SU-DHL-6 (cell line): ENCODE measurements around the gene MELK.

Source experiments
- H2AFZ ChIP-seq: fragments of 200-600 bp; sonication (generic); 2 replicates; pipeline ENCODE4 v1.6.1; 2014; ENCODE audit warnings: low read depth, mild to moderate bottlenecking, moderate library complexity, mixed read lengths, antibody characterized with exemption, low read length; ENCODE audit not compliant: severe bottlenecking
- H3F3A ChIP-seq: fragments of 200-600 bp; shearing (Covaris generic); 2 replicates; pipeline ENCODE4 v1.6.0; 2016; ENCODE audit warnings: antibody characterized with exemption, mild to moderate bottlenecking; ENCODE audit not compliant: insufficient read depth
- H3K27ac ChIP-seq: fragments of 200-600 bp; sonication (generic); 2 replicates; pipeline ENCODE4 v1.5.1; 2016; ENCODE audit warnings: low read depth, mild to moderate bottlenecking, low read length, moderate library complexity, mixed read lengths
- H3K27me3 ChIP-seq: fragments of 200-600 bp; sonication (generic), shearing (Covaris generic); 2 replicates; pipeline ENCODE4 v1.6.0; 2014; ENCODE audit warnings: mild to moderate bottlenecking, low read length
- H3K36me3 ChIP-seq: fragments of 200-600 bp; sonication (generic); 2 replicates; pipeline ENCODE4 v1.6.1; 2014; ENCODE audit warnings: mild to moderate bottlenecking, low read length, mixed read lengths
- H3K4me2 ChIP-seq: fragments of 300-600, 200-600 bp; shearing (Covaris generic), sonication (generic); 2 replicates; pipeline ENCODE4 v1.6.0; 2014; ENCODE audit warnings: low read length, low read depth, mild to moderate bottlenecking; ENCODE audit not compliant: poor library complexity, severe bottlenecking
- H3K4me3 ChIP-seq: fragments of 200-600 bp; sonication (generic); 2 replicates; pipeline ENCODE4 v1.5.1; 2014; ENCODE audit warnings: antibody characterized with exemption, low read length, mild to moderate bottlenecking, mixed read lengths; ENCODE audit not compliant: insufficient read depth, poor library complexity, severe bottlenecking
- H3K79me2 ChIP-seq: fragments of 200-600 bp; sonication (generic); 2 replicates; pipeline ENCODE4 v1.6.1; 2014; ENCODE audit warnings: mild to moderate bottlenecking, low read length, moderate library complexity; ENCODE audit not compliant: insufficient read depth
- H3K9ac ChIP-seq: fragments of 200-600 bp; sonication (generic); 2 replicates; pipeline ENCODE4 v1.7.0; 2014; ENCODE audit warnings: mild to moderate bottlenecking, low read length
- H3K9me2 ChIP-seq: fragments of 200-600 bp; sonication (generic); replicated peaks from 2 replicates; pipeline ENCODE4 v1.6.1; 2014; ENCODE audit warnings: low read length; ENCODE audit not compliant: insufficient read depth
- H3K9me3 ChIP-seq: fragments of 200-600 bp; sonication (generic); 2 replicates; pipeline ENCODE4 v1.6.1; 2014; ENCODE audit warnings: low read length, mixed read lengths; ENCODE audit not compliant: insufficient read depth
- H4K20me1 ChIP-seq: fragments of 200-600 bp; sonication (generic); 2 replicates; pipeline ENCODE4 v1.6.1; 2014; ENCODE audit warnings: low read depth, mild to moderate bottlenecking, antibody characterized with exemption, low read length, moderate library complexity, mixed read lengths
- EZH2phosphoT487 ChIP-seq: fragments of 200-600 bp; sonication (generic), shearing (Covaris generic); conservative IDR thresholded peaks from 2 replicates; pipeline ENCODE4 v1.6.1; 2018; ENCODE audit warnings: mild to moderate bottlenecking, antibody characterized with exemption, low read length, moderate library complexity, mixed read lengths
- TF ChIP-seq, protein P1 (sequence below): fragments of 200-600 bp; sonication (generic); IDR thresholded peaks from one replicate; pipeline ENCODE4 v1.5.1; 2017; ENCODE audit warnings: antibody characterized with exemption, mild to moderate bottlenecking, low read length, moderate library complexity; ENCODE audit not compliant: insufficient read depth, poor library complexity, severe bottlenecking

Gene MELK

DNA sequence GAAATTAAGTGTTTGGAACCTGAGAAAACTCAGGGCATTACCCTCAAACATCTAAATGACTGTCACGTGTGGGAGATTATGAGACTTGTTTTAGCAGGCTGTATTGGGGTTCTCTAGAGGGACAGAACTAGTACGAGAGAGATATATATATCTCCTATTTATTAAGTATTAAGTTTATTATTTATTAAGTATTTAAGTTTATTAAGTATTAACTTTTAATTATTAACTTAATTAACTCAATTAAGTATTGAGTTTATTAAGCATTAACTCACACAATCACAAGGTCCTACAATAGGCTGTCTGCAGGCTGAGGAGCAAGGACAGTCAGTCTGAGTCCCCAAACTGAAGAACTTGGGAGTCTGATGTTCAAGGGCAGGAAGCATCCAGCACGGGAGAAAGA lies 113.8 kb downstream of the MELK start:
- Histone ChIP-seq H3K9ac (no peak overlapping the region), H3K9me2 (no peaks in the 10 kb centered on the region), H4K20me1 (no peaks in the 10 kb centered on the region), H3F3A (peaks cover 4% of the 10 kb centered on the region; the same call in 1 of the 2 replicates), H3K4me2 (no peak overlapping the region), H3K79me2 (no peaks in the 10 kb centered on the region), H3K9me3 (no peaks in the 10 kb centered on the region), H3K36me3 (peaks cover 7% of the 10 kb centered on the region), H3K27ac (no peak overlapping the region), H2AFZ (no peak overlapping the region), H3K27me3 (no peaks in the 10 kb centered on the region), H3K4me3 (no peak overlapping the region)
- no peak for TF ChIP-seq EZH2phosphoT487
- TF ChIP-seq, protein P1, sequence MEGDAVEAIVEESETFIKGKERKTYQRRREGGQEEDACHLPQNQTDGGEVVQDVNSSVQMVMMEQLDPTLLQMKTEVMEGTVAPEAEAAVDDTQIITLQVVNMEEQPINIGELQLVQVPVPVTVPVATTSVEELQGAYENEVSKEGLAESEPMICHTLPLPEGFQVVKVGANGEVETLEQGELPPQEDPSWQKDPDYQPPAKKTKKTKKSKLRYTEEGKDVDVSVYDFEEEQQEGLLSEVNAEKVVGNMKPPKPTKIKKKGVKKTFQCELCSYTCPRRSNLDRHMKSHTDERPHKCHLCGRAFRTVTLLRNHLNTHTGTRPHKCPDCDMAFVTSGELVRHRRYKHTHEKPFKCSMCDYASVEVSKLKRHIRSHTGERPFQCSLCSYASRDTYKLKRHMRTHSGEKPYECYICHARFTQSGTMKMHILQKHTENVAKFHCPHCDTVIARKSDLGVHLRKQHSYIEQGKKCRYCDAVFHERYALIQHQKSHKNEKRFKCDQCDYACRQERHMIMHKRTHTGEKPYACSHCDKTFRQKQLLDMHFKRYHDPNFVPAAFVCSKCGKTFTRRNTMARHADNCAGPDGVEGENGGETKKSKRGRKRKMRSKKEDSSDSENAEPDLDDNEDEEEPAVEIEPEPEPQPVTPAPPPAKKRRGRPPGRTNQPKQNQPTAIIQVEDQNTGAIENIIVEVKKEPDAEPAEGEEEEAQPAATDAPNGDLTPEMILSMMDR: no peak

- Histone ChIP-seq H2AFZ (no peak overlapping the region), H3K27ac (no peak overlapping the region), H3F3A (no peaks in the 10 kb centered on the region), H3K27me3 (no peaks in the 10 kb centered on the region), H3K9me3 (no peaks in the 10 kb centered on the region), H3K79me2 (no peaks in the 10 kb centered on the region), H3K9me2 (no peaks in the 10 kb centered on the region), H4K20me1 (no peaks in the 10 kb centered on the region), H3K4me2 (no peak overlapping the region), H3K4me3 (no peak overlapping the region), H3K9ac (no peak overlapping the region), H3K36me3 (no peaks in the 10 kb centered on the region)
- TF ChIP-seq, protein P1: no peak
- TF ChIP-seq EZH2phosphoT487: no peak
Measured at GRCh38 chr9:36690412-36691168, 117.9 kb downstream of the MELK start.

DNA sequence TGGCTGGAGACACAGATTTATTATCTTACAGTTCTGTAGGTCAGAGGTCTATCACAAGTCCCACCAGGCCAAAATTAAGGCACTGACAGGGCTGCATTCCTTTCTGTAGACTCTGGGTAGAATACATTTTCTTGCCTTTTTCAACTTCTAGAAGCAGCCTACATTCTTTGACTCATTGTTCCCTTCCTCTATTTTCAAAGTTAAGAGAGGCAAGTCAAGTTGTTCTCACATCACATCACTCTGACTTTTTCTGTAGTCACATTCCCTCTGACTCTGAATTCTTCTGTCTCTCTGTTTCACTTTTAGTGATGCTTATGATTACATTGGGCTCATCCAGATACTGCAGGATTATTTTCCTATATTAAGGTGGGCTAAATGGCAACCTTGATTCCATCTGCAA lies 119.0 kb downstream of the MELK start:
- Histone ChIP-seq H3K4me3 (no peak overlapping the region), H3K9me3 (no peaks in the 10 kb centered on the region), H3F3A (no peaks in the 10 kb centered on the region)

More for the DNA sequence above, 119.0 kb downstream of the MELK start:
- H3K36me3 ChIP-seq: no peaks in the 10 kb centered on the region
- H2AFZ ChIP-seq: no peak overlapping the region
- H3K27me3 ChIP-seq: no peaks in the 10 kb centered on the region
- no peak overlapping the region for H3K4me2 ChIP-seq
- H3K9me2 ChIP-seq: no peaks in the 10 kb centered on the region
- H3K27ac ChIP-seq: no peak overlapping the region
- TF ChIP-seq, protein P1: no peak
- TF ChIP-seq EZH2phosphoT487: no peak
- no peak overlapping the region for H3K9ac ChIP-seq
- H3K79me2 ChIP-seq: no peaks in the 10 kb centered on the region
- no peaks in the 10 kb centered on the region for H4K20me1 ChIP-seq
